GM19025 (cell line): ENCODE results near the gene EYA2.

Experiments
- ATAC-seq: cut with Tn5 transposase; IDR thresholded peaks from one replicate; pipeline ENCODE4 v1.9.1; 2021; ENCODE audit warnings: mild to moderate bottlenecking, low read depth, moderate library complexity; ENCODE audit not compliant: unreplicated experiment

EYA2 gene

DNA sequence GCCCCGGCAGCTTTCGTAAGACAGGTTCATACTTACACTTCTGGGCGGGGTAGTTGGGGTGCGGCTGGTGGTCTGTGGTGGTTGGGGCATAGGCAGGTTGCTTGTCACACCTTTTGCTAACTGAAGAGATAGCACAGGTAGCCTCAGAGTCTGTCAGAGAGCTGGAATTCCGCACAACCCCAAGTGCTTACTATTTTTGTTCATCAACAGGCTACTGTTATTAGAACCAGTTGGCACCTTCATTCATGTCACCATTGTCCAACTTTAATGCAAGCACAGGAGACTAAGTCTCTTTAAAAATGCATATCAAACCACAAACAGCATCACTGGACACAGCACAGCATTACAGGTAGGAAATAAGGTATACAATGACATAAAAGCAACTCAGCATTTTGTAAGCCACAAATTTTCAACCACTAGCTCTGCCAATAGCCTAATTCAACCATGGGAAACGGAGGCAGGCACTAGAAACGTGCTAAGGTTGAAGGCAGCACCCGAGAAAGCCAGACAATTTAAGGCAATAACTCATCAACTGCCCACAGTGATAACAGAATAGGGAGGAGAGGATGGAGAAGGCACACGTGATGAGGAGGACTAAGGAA, 318.1 kb downstream of the EYA2 start:
- no peak for ATAC-seq

DNA sequence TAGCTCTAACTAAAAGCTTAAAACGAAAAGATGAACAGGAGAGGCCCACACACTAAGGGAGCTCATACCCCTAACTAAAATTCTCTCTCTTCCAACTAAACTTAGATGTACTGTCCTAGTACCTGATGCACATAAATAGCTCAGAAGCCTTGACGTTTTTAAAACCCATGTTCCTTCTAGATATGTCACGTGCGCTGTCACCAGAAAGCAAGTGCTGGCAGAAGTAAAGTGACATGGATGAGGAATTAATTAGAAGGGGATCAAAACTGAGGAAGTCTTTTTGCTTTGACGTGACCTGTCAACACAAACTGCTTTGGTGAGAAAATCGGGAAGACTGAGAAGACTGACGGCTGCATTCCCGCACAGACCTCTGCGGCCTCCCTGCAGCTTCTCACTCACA, 319.3 kb downstream of the EYA2 start:
- no peak for ATAC-seq

- ATAC-seq, result no peak
These were observed 321.2 kb downstream of the EYA2 start for GRCh38 chr20:47215653-47216397.

GRCh38 chr20:47216819-47217410, 322.3 kb downstream of the EYA2 start:
- no peak for ATAC-seq

DNA sequence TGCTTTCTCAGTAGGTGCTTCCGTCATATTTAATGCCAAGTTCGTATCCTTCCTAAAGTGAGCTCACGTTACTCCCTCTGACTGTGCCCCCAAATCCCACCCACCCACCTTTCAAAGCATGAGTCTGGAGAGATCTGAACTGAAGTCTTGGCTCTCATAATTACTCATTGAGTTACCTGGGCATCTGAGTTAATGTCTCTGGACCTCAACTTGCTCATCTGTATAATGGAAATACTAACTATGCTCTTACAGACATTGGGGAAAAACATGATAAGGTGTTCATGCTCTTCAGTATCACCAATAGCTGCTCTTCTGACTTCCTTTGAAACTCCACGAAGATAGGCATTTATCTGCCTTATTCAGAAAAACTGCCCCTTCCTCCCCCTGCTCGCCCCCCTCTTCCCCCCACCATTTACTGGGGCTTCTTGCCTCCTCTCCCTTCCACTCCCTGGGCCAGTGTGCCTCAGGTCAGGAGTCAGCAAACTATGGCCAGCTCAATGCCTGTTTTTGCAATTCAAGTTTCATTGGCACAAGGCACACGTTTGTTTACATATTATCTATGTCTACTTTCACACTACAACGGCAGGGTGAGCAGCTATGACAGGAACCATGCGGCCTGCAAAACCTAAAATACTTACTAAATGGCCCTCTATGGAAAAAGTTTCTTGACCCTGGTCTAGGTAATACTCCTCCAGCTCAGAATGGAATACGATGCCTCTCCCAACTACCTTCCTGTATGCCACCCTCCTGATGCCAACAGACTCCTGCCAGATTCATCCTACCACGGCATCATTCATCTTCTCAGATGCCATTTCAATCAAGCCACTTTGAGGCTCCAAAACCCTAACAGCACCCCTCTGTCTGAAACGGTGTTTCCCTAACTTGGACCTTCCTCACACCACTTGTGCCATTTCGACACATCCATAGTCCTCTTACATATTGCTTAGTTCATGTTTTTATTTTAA, 323.1 kb downstream of the EYA2 start:
- ATAC-seq, result no peak

GRCh38 chr20:47220161-47220582, 325.5 kb downstream of the EYA2 start:
- no peak for ATAC-seq

DNA sequence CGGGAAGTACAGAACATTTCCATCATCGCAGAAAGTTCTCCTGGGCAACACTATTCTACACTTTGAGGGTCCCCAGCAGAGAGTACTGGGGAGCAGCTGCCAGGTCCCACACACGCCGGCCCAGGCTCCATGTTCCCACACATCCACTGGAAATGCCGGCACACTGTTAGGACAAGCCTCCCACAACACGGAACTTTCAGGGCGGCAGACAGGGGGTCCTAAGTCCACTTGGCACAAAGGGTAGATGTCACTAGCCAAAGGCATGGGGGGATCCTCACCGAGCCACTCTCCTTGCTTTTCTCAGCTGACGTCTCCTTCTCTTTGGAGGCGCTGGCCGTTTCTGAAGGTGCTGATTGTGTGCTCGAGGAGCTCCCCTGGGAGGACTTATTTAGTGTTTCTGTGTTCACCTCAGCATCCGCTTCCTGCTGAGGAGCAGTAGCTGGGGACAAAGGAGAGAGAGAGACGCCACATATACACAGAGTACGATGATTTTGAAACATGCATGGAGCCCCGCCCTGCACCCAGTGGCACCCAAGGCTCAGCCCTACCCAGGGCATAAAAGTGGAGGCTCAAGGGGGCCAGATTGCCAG, 326.5 kb downstream of the EYA2 start:
- ATAC-seq, result no peak

DNA sequence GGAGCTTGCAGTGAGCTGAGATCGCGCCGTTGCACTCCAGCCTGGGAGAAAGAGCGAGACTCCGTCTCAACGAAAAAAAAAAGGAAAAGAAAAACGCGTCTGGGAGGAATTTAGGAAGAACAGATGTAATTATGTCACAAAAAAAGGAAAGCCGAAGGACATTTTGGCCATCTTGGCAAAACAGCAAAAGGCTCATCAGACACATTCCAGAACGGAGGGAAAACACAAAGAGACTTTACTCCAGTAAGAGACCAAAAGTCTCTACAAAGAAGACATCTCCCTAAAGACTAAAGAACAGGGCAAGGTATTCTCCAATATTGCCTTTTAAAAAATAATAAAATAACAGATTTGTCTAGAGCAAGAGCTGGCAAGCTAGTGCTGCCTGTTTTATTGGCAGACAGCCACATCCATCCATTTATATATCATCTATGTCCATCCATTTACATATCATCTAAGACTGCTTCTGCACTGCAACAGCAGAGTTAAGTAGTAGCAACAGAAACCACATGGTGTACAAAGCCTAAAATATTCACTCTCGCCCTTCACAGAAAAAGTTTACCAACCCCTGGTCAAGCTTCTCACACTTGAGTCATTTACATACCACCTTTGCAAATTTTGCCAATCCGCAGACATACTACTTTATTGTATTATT, 328.0 kb downstream of the EYA2 start:
- ATAC-seq, result no peak

DNA sequence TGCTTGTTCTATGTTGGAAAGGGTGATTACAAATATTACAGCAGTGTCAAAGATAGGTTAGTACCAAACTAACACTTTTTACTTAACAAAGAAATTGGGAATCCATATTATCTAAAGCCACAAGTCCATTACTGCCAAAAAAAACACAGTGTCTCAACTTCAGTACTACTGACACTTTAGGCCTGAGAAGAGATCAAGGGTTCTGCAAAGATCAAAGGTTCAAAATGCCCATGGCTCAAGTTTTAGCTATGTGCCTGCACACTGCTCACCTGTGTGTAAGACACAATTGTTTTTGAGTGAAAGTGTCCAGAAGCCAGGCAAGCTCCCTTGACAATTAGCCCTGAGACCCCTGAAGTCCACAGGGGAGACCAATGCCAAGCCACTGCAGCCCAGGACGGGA, 329.3 kb downstream of the EYA2 start:
- ATAC-seq, result no peak

DNA sequence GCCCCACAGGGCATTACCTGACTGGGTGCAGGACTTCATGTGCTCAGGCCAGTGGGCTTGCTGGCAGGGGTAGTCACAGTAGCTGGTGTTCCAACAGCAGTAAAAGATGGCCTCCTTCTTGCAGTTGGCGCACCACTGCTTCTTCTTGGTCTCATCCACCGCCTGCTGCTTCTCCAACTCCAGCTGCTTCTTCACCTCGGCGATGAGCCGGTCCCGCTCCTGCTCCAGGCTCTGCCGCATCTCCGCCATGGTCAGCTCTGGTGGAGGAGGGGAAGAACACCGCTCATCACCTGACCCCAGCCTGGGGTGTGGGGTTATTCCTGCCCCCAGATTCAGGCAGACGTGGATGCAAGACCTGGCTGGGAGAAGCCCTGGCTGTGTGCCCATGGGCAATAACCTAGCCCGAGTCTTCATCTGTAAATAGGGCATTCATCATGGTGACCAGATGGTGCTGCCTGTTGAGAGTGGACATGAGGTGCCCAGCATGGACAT, 329.7 kb downstream of the EYA2 start:
- ATAC-seq, result no peak

- no peak for ATAC-seq
These were observed 330.2 kb downstream of the EYA2 start for GRCh38 chr20:47224857-47225256.

DNA sequence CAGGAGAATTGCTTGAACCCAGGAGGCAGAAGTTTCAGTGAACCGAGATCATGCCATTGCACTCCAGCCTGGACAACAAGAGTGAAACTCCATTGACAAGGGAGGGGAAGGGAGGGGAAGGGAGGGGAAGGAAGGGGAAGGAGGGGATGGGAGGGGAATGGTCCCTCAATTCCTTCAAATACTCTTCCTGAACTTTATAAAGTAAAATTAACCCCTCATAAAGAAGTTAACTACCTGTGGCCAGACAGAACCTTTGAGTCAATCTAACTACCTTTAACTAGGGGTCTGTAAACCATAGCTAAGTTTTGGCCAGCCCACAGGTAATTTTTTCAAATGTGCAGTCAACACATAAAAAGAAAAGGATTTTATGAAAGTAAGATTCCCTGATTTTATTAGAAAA, 330.8 kb downstream of the EYA2 start:
- ATAC-seq, result no peak

DNA sequence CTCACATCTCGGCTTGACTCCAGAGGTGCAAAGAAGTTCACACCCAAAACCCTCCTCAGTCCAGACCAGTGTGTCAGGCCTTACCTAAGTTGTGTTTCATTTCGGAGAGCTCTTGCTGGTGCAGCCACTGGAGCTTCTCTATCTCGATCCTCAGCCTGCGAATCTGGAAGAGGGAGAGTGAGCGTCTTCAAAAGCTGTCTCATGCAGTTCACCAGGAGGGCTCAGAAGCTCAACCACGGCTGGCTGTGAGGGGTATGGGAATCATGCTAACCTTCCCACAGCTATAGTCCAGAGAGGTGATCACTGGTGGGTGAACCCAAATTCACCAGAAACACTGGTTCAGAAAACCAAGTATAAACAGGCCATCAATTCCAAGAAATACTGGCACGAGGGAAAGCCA, 332.5 kb downstream of the EYA2 start:
- no peak for ATAC-seq

GRCh38 chr20:47227576-47227975, 332.9 kb downstream of the EYA2 start:
- no peak for ATAC-seq

GRCh38 chr20:47228654-47229053, 334.0 kb downstream of the EYA2 start:
- no peak for ATAC-seq

GRCh38 chr20:47230811-47231256, 336.2 kb downstream of the EYA2 start:
- ATAC-seq, result no peak

DNA sequence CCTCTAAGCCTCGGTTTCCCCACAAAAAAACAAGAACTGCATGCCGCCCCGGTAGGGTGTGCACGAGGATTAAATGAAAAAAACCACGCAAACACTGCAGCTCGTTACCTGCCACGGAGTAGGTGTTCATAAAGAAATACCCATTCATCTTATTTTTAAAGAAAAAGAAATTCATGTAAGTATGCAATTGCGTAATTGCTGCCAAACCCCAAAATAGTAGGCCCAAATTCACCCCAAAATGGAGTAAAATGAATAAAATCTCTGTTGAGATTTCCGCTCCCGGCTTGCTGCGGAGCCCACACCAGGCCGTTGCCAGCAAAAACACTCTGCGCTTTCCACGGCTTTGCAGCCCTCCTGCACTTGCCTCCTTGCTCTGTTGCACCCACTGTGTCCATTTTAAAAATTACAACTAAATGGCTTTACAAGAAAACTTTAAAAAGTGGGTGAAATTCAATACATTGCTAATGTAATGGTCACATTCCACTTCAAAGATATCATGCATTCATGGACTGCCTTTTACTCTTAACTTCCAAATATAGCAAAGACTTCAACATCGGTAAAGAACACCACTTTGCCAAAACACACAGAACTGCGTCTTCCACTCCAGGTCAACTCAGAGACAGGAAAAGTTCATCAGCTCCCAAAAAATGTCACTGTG, 336.9 kb downstream of the EYA2 start:
- ATAC-seq, result no peak

- ATAC-seq, result no peak
These were observed 337.9 kb downstream of the EYA2 start for GRCh38 chr20:47232518-47232917.
